ENCODE results near the gene CC2D1B. TPM values are rescaled to one million over a fixed set of nuclear protein-coding genes. Genes with fewer than 3 reads are reported as not detected.

Gene CC2D1B
- total RNA-seq, 2 experiments from 2014 or later: 29.2 to 38.1 TPM

GRCh38 chr1:52337439-52337838 lies 28.6 kb downstream of the CC2D1B start:
- H3K4me1 ChIP-seq (ENCODE audit: insufficient read depth, low read length, poor library complexity, severe bottlenecking): no peaks in the 10 kb centered on the region
- no peak overlapping the region for H3K4me2 ChIP-seq (ENCODE audit: low read length)
- no peaks in the 10 kb centered on the region for H3K9me2 ChIP-seq (ENCODE audit: insufficient read depth, low read length)
- H3K36me3 ChIP-seq (ENCODE audit: insufficient read depth, low read length): no peaks in the 10 kb centered on the region
- H3K4me3 ChIP-seq (ENCODE audit: low read depth, low read length, poor library complexity, severe bottlenecking): no peak overlapping the region
- TF ChIP-seq CTCF (conservative IDR thresholded peaks at IDR 0.05; ENCODE audit: low read length) (no peak), EZH2phosphoT487 (IDR thresholded peaks at IDR 0.05; ENCODE audit: borderline replicate concordance, low read depth, low read length) (no peak)
- H3K9me3 ChIP-seq (ENCODE audit: low read length): no peaks in the 10 kb centered on the region
- intact Hi-C loops (cut with micrococcal nuclease; ENCODE audit: unreplicated experiment): no loop called here
- POLR2A ChIA-PET: interaction anchor here (0.5 to 0.6 kb wide), 2 partner anchors 195 to 485 kb away, joined by 3 to 4 read pairs; no protein-coding TSS in a partner anchor
- no peak overlapping the region for H2AFZ ChIP-seq (ENCODE audit: low read length)
- no peak overlapping the region for H3K27ac ChIP-seq (ENCODE audit: low read depth, low read length, poor library complexity, severe bottlenecking)
- H4K20me1 ChIP-seq (ENCODE audit: insufficient read depth, low read length): no peaks in the 10 kb centered on the region
- no TSS peak for BruUV-seq (replicated peaks)
- DNase-seq (ENCODE audit: low spot score): no peak
- CTCF ChIA-PET (ENCODE audit: unreplicated experiment): no interaction called here
- no peaks in the 10 kb centered on the region for H3K79me2 ChIP-seq (ENCODE audit: insufficient read depth, low read depth, low read length)

- no peak for DNase-seq (ENCODE audit: low spot score)
- Histone ChIP-seq H3K9me3 (ENCODE audit: low read length) (no peaks in the 10 kb centered on the region), H2AFZ (ENCODE audit: low read length) (no peak overlapping the region), H3K9me2 (ENCODE audit: insufficient read depth, low read length) (no peaks in the 10 kb centered on the region), H3K4me1 (ENCODE audit: insufficient read depth, low read length, poor library complexity, severe bottlenecking) (no peaks in the 10 kb centered on the region), H3K36me3 (ENCODE audit: insufficient read depth, low read length) (no peaks in the 10 kb centered on the region), H3K79me2 (ENCODE audit: insufficient read depth, low read depth, low read length) (no peaks in the 10 kb centered on the region), H4K20me1 (ENCODE audit: insufficient read depth, low read length) (no peaks in the 10 kb centered on the region), H3K4me3 (ENCODE audit: low read depth, low read length, poor library complexity, severe bottlenecking) (no peak overlapping the region), H3K27ac (ENCODE audit: low read depth, low read length, poor library complexity, severe bottlenecking) (no peak overlapping the region), H3K4me2 (ENCODE audit: low read length) (no peak overlapping the region)
- ChIA-PET CTCF (ENCODE audit: unreplicated experiment) (no interaction called here), POLR2A (interaction anchor here (0.7 kb wide), 1 partner anchor 672 kb away, joined by 3 read pairs; no protein-coding TSS in a partner anchor)
- BruUV-seq (replicated peaks): no TSS peak
- TF ChIP-seq CTCF (conservative IDR thresholded peaks at IDR 0.05; ENCODE audit: low read length): no peak
- no peak for TF ChIP-seq EZH2phosphoT487 (IDR thresholded peaks at IDR 0.05; ENCODE audit: borderline replicate concordance, low read depth, low read length)
- intact Hi-C loops (cut with micrococcal nuclease; ENCODE audit: unreplicated experiment): no loop called here
Measured at GRCh38 chr1:52334906-52335528, 31.0 kb downstream of the CC2D1B start.

GRCh38 chr1:52332411-52332810 lies 33.6 kb downstream of the CC2D1B start:
- no peak for DNase-seq (ENCODE audit: low spot score)
- H2AFZ ChIP-seq (ENCODE audit: low read length): no peak overlapping the region
- CTCF ChIA-PET (ENCODE audit: unreplicated experiment): no interaction called here
- no peak overlapping the region for H3K4me2 ChIP-seq (ENCODE audit: low read length)
- H3K27ac ChIP-seq (ENCODE audit: low read depth, low read length, poor library complexity, severe bottlenecking): no peak overlapping the region
- H4K20me1 ChIP-seq (ENCODE audit: insufficient read depth, low read length): no peaks in the 10 kb centered on the region
- no peaks in the 10 kb centered on the region for H3K9me3 ChIP-seq (ENCODE audit: low read length)
- intact Hi-C loops (cut with micrococcal nuclease; ENCODE audit: unreplicated experiment): no loop called here
- no peaks in the 10 kb centered on the region for H3K9me2 ChIP-seq (ENCODE audit: insufficient read depth, low read length)
- BruUV-seq (replicated peaks): no TSS peak
- POLR2A ChIA-PET: interaction anchor here (0.6 kb wide), 1 partner anchor 392 kb away, joined by 6 read pairs; no protein-coding TSS in a partner anchor
- no peaks in the 10 kb centered on the region for H3K79me2 ChIP-seq (ENCODE audit: insufficient read depth, low read depth, low read length)
- no peaks in the 10 kb centered on the region for H3K36me3 ChIP-seq (ENCODE audit: insufficient read depth, low read length)
- H3K4me3 ChIP-seq (ENCODE audit: low read depth, low read length, poor library complexity, severe bottlenecking): no peak overlapping the region
- no peak for TF ChIP-seq EZH2phosphoT487 (IDR thresholded peaks at IDR 0.05; ENCODE audit: borderline replicate concordance, low read depth, low read length)
- no peak for TF ChIP-seq CTCF (conservative IDR thresholded peaks at IDR 0.05; ENCODE audit: low read length)
- no peaks in the 10 kb centered on the region for H3K4me1 ChIP-seq (ENCODE audit: insufficient read depth, low read length, poor library complexity, severe bottlenecking)
